ENCODE results near the gene TSC1. TPM values are rescaled to one million over a fixed set of nuclear protein-coding genes. Genes with fewer than 3 reads are reported as not detected.

The TSC1 gene
- total and polyA plus RNA-seq, 2 experiments from 2014 or later: 19.5 to 47.8 TPM

GRCh38 chr9:132919614-132920268 lies 24.7 kb downstream of the TSC1 start:
- Histone ChIP-seq H3K27me3 (no peaks in the 10 kb centered on the region), H3K79me2 (no peaks in the 10 kb centered on the region), H2AFZ (no peak overlapping the region), H3K9me3 (ENCODE audit: low read depth) (no peaks in the 10 kb centered on the region), H3K4me2 (no peak overlapping the region), H4K20me1 (ENCODE audit: insufficient read depth, poor library complexity, severe bottlenecking) (no peaks in the 10 kb centered on the region), H3K4me1 (ENCODE audit: insufficient read depth) (no peaks in the 10 kb centered on the region), H3K36me3 (replicated peaks; ENCODE audit: insufficient read depth, low read depth) (no peaks in the 10 kb centered on the region), H3K9me2 (replicated peaks; ENCODE audit: insufficient read depth) (no peaks in the 10 kb centered on the region), H3K4me3 (no peak overlapping the region), H3K27ac (no peak overlapping the region)
- no peak for DNase-seq (ENCODE audit: low spot score)
- TF ChIP-seq, protein P1, sequence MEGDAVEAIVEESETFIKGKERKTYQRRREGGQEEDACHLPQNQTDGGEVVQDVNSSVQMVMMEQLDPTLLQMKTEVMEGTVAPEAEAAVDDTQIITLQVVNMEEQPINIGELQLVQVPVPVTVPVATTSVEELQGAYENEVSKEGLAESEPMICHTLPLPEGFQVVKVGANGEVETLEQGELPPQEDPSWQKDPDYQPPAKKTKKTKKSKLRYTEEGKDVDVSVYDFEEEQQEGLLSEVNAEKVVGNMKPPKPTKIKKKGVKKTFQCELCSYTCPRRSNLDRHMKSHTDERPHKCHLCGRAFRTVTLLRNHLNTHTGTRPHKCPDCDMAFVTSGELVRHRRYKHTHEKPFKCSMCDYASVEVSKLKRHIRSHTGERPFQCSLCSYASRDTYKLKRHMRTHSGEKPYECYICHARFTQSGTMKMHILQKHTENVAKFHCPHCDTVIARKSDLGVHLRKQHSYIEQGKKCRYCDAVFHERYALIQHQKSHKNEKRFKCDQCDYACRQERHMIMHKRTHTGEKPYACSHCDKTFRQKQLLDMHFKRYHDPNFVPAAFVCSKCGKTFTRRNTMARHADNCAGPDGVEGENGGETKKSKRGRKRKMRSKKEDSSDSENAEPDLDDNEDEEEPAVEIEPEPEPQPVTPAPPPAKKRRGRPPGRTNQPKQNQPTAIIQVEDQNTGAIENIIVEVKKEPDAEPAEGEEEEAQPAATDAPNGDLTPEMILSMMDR (IDR thresholded peaks at IDR 0.05; ENCODE audit: poor library complexity): no peak
- TF ChIP-seq EZH2 (IDR thresholded peaks at IDR 0.05; ENCODE audit: borderline replicate concordance): no peak
- no peak for TF ChIP-seq EZH2phosphoT487 (IDR thresholded peaks at IDR 0.05; ENCODE audit: low read depth, severe bottlenecking, unreplicated experiment)
- 82% methylated on average over 7 of the region's 7 CpGs for WGBS (ENCODE audit: low lambda C conversion rate, missing lambda C conversion rate)

- WGBS (ENCODE audit: low lambda C conversion rate, missing lambda C conversion rate): 96% methylated on average over 6 of the region's 6 CpGs
- TF ChIP-seq, protein P1 (IDR thresholded peaks at IDR 0.05; ENCODE audit: poor library complexity): no peak
- TF ChIP-seq EZH2 (IDR thresholded peaks at IDR 0.05; ENCODE audit: borderline replicate concordance): no peak
- Histone ChIP-seq H3K9me2 (replicated peaks; ENCODE audit: insufficient read depth) (no peaks in the 10 kb centered on the region), H3K27ac (no peak overlapping the region), H3K4me2 (no peak overlapping the region), H3K36me3 (replicated peaks; ENCODE audit: insufficient read depth, low read depth) (no peaks in the 10 kb centered on the region), H3K27me3 (no peaks in the 10 kb centered on the region), H3K9me3 (ENCODE audit: low read depth) (no peaks in the 10 kb centered on the region), H3K79me2 (no peaks in the 10 kb centered on the region), H2AFZ (no peak overlapping the region), H3K4me1 (ENCODE audit: insufficient read depth) (no peaks in the 10 kb centered on the region), H4K20me1 (ENCODE audit: insufficient read depth, poor library complexity, severe bottlenecking) (no peaks in the 10 kb centered on the region), H3K4me3 (no peak overlapping the region)
- no peak for DNase-seq (ENCODE audit: low spot score)
Measured at GRCh38 chr9:132914924-132915323, 29.5 kb downstream of the TSC1 start.

GRCh38 chr9:132912131-132912530 lies 32.3 kb downstream of the TSC1 start:
- no peak for TF ChIP-seq EZH2 (IDR thresholded peaks at IDR 0.05; ENCODE audit: borderline replicate concordance)
- TF ChIP-seq, protein P1 (IDR thresholded peaks at IDR 0.05; ENCODE audit: poor library complexity): no peak
- TF ChIP-seq EZH2phosphoT487 (IDR thresholded peaks at IDR 0.05; ENCODE audit: low read depth, severe bottlenecking, unreplicated experiment): no peak
- no peak overlapping the region for H3K4me2 ChIP-seq
- no peak overlapping the region for H3K27ac ChIP-seq
- no peak overlapping the region for H3K4me3 ChIP-seq
- H4K20me1 ChIP-seq (ENCODE audit: insufficient read depth, poor library complexity, severe bottlenecking): no peaks in the 10 kb centered on the region
- H3K27me3 ChIP-seq: no peaks in the 10 kb centered on the region
- no peaks in the 10 kb centered on the region for H3K79me2 ChIP-seq
- H3K9me3 ChIP-seq (ENCODE audit: low read depth): no peaks in the 10 kb centered on the region
- H3K4me1 ChIP-seq (ENCODE audit: insufficient read depth): no peaks in the 10 kb centered on the region
- WGBS (ENCODE audit: low lambda C conversion rate, missing lambda C conversion rate): 99% methylated on average over 4 of the region's 4 CpGs
- no peaks in the 10 kb centered on the region for H3K9me2 ChIP-seq (replicated peaks; ENCODE audit: insufficient read depth)
- DNase-seq (ENCODE audit: low spot score): no peak
- no peaks in the 10 kb centered on the region for H3K36me3 ChIP-seq (replicated peaks; ENCODE audit: insufficient read depth, low read depth)
- no peak overlapping the region for H2AFZ ChIP-seq
